ENCODE results near the gene IER3IP1. TPM values are rescaled to one million over a fixed set of nuclear protein-coding genes. Genes with fewer than 3 reads are reported as not detected.

The IER3IP1 gene
- total RNA-seq, 1 experiment from 2014 or later, result 7.6 TPM

- Histone ChIP-seq H2AFZ (ENCODE audit: low read length) (no peak overlapping the region), H2BK20ac (ENCODE audit: low read depth, low read length, poor library complexity, severe bottlenecking) (no peak overlapping the region), H3K4ac (ENCODE audit: low read depth, low read length) (no peak overlapping the region), H3K4me1 (ENCODE audit: insufficient read depth, low read length) (no peaks in the 10 kb centered on the region), H3K27ac (ENCODE audit: insufficient read length, low read depth, low read length) (no peak overlapping the region), H3K79me2 (ENCODE audit: insufficient read depth, low read length) (peaks cover 8% of the 10 kb centered on the region; the same call in 1 of the 2 replicates), H4K91ac (ENCODE audit: insufficient read length, low read depth, low read length) (no peak overlapping the region), H3K18ac (ENCODE audit: insufficient read length, low read depth, low read length) (no peak overlapping the region), H3K9ac (ENCODE audit: extremely low read depth, insufficient read length, low read length) (no peak overlapping the region), H3K9me3 (ENCODE audit: control insufficient read depth, low read depth, low read length) (no peaks in the 10 kb centered on the region), H3K23me2 (ENCODE audit: insufficient read length, low read depth, low read length, poor library complexity, severe bottlenecking) (no peaks in the 10 kb centered on the region), H3K14ac (ENCODE audit: insufficient read depth, low read length) (no peak overlapping the region), H3K27me3 (ENCODE audit: insufficient read depth, low read length) (no peaks in the 10 kb centered on the region), H3K56ac (ENCODE audit: insufficient read length, low read depth, low read length) (no peak overlapping the region), H2BK120ac (ENCODE audit: low read depth, low read length, poor library complexity, severe bottlenecking) (no peak overlapping the region), H3K23ac (ENCODE audit: insufficient read length, low read depth, low read length) (no peak overlapping the region), H4K8ac (replicated peaks; ENCODE audit: insufficient read length, low read depth, low read length) (no peak overlapping the region), H3K79me1 (ENCODE audit: insufficient read depth, low read depth, low read length, poor library complexity, severe bottlenecking) (peaks cover 9% of the 10 kb centered on the region), H2AK5ac (ENCODE audit: insufficient read length, low read length) (no peak overlapping the region), H2BK15ac (ENCODE audit: low read depth, low read length) (no peak overlapping the region), H4K20me1 (ENCODE audit: control insufficient read depth, insufficient read depth, insufficient read length) (no peaks in the 10 kb centered on the region), H2BK12ac (ENCODE audit: insufficient read length, low read depth, low read length) (no peak overlapping the region), H4K5ac (ENCODE audit: insufficient read length, low read depth, low read length) (no peak overlapping the region), H2BK5ac (ENCODE audit: insufficient read length, low read length) (no peak overlapping the region), H3T11ph (ENCODE audit: low read length) (no peak overlapping the region), H3K4me2 (ENCODE audit: insufficient read depth, insufficient read length, low read length) (no peak overlapping the region)
- Mint-ChIP-seq H3K27ac (no peak overlapping the region), H3K9me3 (no peaks in the 10 kb centered on the region), H3K4me3 (no peak overlapping the region), H3K27me3 (ENCODE audit: low read depth) (no peaks in the 10 kb centered on the region), H3K4me1 (no peaks in the 10 kb centered on the region; a peak in 1 of 4 replicates), H3K36me3 (ENCODE audit: insufficient read depth in 1 of 3, low read depth in 3 of 3) (peaks cover 2 to 16% (median 8%) of the 10 kb centered on the region in 3 experiments; a peak in 5 of 7 replicates)
- no peak for DNase-seq
- no peak for TF ChIP-seq CTCF (conservative IDR thresholded peaks at IDR 0.05)
These were observed 34.9 kb downstream of the IER3IP1 start for GRCh38 chr18:47141289-47141688.
